ENCODE measurements around the gene SERINC5.

The SERINC5 gene

GRCh38 chr5:80068246-80068636 is 187.6 kb downstream of the SERINC5 start:
- TF ChIP-seq CTCF (IDR thresholded peaks at IDR 0.05; ENCODE audit: low read depth, low read length) = no peak
- DNase-seq = no peak
- Histone ChIP-seq H3K4me3 (ENCODE audit: low read depth, low read length) (no peak overlapping the region), H3K36me3 (no peaks in the 10 kb centered on the region), H3K27me3 (ENCODE audit: insufficient read depth, low read depth, severe bottlenecking) (no peaks in the 10 kb centered on the region), H3K27ac (no peak overlapping the region), H3K9me3 (ENCODE audit: severe bottlenecking) (no peaks in the 10 kb centered on the region)

- Histone ChIP-seq H3K27me3 (ENCODE audit: insufficient read depth, low read depth, severe bottlenecking) (no peaks in the 10 kb centered on the region), H3K36me3 (no peaks in the 10 kb centered on the region), H3K4me3 (ENCODE audit: low read depth, low read length) (no peak overlapping the region), H3K9me3 (ENCODE audit: severe bottlenecking) (no peaks in the 10 kb centered on the region), H3K27ac (no peak overlapping the region)
- DNase-seq = no peak
- no peak for TF ChIP-seq CTCF (IDR thresholded peaks at IDR 0.05; ENCODE audit: low read depth, low read length)
Observed at GRCh38 chr5:80067531-80068245, 188.2 kb downstream of the SERINC5 start.

GRCh38 chr5:80067016-80067415 is 188.8 kb downstream of the SERINC5 start:
- TF ChIP-seq CTCF (IDR thresholded peaks at IDR 0.05; ENCODE audit: low read depth, low read length) = no peak
- Histone ChIP-seq H3K27ac (no peak overlapping the region), H3K9me3 (ENCODE audit: severe bottlenecking) (no peaks in the 10 kb centered on the region), H3K4me3 (ENCODE audit: low read depth, low read length) (no peak overlapping the region), H3K36me3 (no peaks in the 10 kb centered on the region), H3K27me3 (ENCODE audit: insufficient read depth, low read depth, severe bottlenecking) (no peaks in the 10 kb centered on the region)
- no peak for DNase-seq

GRCh38 chr5:80064124-80064523 is 191.7 kb downstream of the SERINC5 start:
- no peak for DNase-seq
- Histone ChIP-seq H3K36me3 (no peaks in the 10 kb centered on the region), H3K27ac (no peak overlapping the region), H3K4me3 (ENCODE audit: low read depth, low read length) (no peak overlapping the region), H3K9me3 (ENCODE audit: severe bottlenecking) (no peaks in the 10 kb centered on the region), H3K27me3 (ENCODE audit: insufficient read depth, low read depth, severe bottlenecking) (no peaks in the 10 kb centered on the region)
- no peak for TF ChIP-seq CTCF (IDR thresholded peaks at IDR 0.05; ENCODE audit: low read depth, low read length)
